GM06990 (cell line): Measurements from ENCODE around the gene PHC2.
"Not testable (repeated sequence)": the region's sequence is repeated elsewhere in the genome, so short reads cannot be mapped to it uniquely, and the experiment has no call there.

Experiments
- DNase-seq: peaks from one replicate; pipeline ENCODE4 v3.0.0-alpha.2; 2011; ENCODE audit not compliant: insufficient read length; ENCODE audit errors: extremely low read depth
- H3K27me3 ChIP-seq: replicated peaks from 2 replicates; pipeline ENCODE4 v1.6.0; 2011; ENCODE audit warnings: low read length; ENCODE audit not compliant: control insufficient read depth, insufficient read depth
- H3K36me3 ChIP-seq: 2 replicates; pipeline ENCODE4 v1.5.1; 2011; ENCODE audit warnings: low read length; ENCODE audit not compliant: control insufficient read depth, insufficient read depth
- H3K4me3 ChIP-seq: replicated peaks from 2 replicates; pipeline ENCODE4 v1.5.1; 2011; ENCODE audit warnings: low read depth, mild to moderate bottlenecking, control low read depth, low read length
- CTCF ChIP-seq: IDR thresholded peaks from 2 replicates; pipeline ENCODE4 v1.5.1; 2011; ENCODE audit warnings: low read length, control low read depth, mild to moderate bottlenecking, inconsistent platforms; ENCODE audit not compliant: insufficient read depth, poor library complexity, severe bottlenecking

Gene PHC2

GRCh38 chr1:33294071-33295010 lies 136.6 kb downstream of the PHC2 start:
- Histone ChIP-seq H3K27me3 (no peaks in the 10 kb centered on the region), H3K4me3 (no peak overlapping the region), H3K36me3 (peaks cover 6% of the 10 kb centered on the region)
- DNase-seq = no peak
- no peak for TF ChIP-seq CTCF

- Histone ChIP-seq H3K27me3 (no peaks in the 10 kb centered on the region), H3K4me3 (no peak overlapping the region), H3K36me3 (peaks cover 3% of the 10 kb centered on the region)
- no peak for DNase-seq
- no peak for TF ChIP-seq CTCF
Measured at GRCh38 chr1:33292726-33293340, 138.1 kb downstream of the PHC2 start.

- not testable (repeated sequence) for H3K36me3 ChIP-seq, DNase-seq
Measured at GRCh38 chr1:33290615-33291014, 140.3 kb downstream of the PHC2 start.

GRCh38 chr1:33289858-33290154 lies 141.1 kb downstream of the PHC2 start:
- Histone ChIP-seq H3K4me3 (no peak overlapping the region), H3K36me3 (peaks cover 2% of the 10 kb centered on the region), H3K27me3 (no peaks in the 10 kb centered on the region)
- no peak for TF ChIP-seq CTCF
- no peak for DNase-seq

More at GRCh38 chr1:33290615-33291014, 140.3 kb downstream of the PHC2 start:
- not testable (repeated sequence) for H3K4me3 ChIP-seq, H3K27me3 ChIP-seq

- no peak overlapping the region for H3K4me3 ChIP-seq
- no peak for DNase-seq
- H3K27me3 ChIP-seq = no peaks in the 10 kb centered on the region
- peaks cover 2% of the 10 kb centered on the region for H3K36me3 ChIP-seq
- no peak for TF ChIP-seq CTCF
Measured at GRCh38 chr1:33288976-33289857, 141.7 kb downstream of the PHC2 start.
